Dermis lymphatic vessel endothelial cell (primary cell): Measurements from ENCODE around the gene ATP6V1G1. TPM values are rescaled to one million over a fixed set of nuclear protein-coding genes. Genes with fewer than 3 reads are reported as not detected.

Experiments used
- total RNA-seq: library from RNA; depleted of rRNA; stranded (reverse); fragments of >200 nt; gene quantifications from 2 replicates; pipeline ENCODE4 v1.2.1, GENCODE V29; 2014

Gene ATP6V1G1, protein sequence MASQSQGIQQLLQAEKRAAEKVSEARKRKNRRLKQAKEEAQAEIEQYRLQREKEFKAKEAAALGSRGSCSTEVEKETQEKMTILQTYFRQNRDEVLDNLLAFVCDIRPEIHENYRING
- total RNA-seq: 135 and 144 TPM in 2 replicates

DNA sequence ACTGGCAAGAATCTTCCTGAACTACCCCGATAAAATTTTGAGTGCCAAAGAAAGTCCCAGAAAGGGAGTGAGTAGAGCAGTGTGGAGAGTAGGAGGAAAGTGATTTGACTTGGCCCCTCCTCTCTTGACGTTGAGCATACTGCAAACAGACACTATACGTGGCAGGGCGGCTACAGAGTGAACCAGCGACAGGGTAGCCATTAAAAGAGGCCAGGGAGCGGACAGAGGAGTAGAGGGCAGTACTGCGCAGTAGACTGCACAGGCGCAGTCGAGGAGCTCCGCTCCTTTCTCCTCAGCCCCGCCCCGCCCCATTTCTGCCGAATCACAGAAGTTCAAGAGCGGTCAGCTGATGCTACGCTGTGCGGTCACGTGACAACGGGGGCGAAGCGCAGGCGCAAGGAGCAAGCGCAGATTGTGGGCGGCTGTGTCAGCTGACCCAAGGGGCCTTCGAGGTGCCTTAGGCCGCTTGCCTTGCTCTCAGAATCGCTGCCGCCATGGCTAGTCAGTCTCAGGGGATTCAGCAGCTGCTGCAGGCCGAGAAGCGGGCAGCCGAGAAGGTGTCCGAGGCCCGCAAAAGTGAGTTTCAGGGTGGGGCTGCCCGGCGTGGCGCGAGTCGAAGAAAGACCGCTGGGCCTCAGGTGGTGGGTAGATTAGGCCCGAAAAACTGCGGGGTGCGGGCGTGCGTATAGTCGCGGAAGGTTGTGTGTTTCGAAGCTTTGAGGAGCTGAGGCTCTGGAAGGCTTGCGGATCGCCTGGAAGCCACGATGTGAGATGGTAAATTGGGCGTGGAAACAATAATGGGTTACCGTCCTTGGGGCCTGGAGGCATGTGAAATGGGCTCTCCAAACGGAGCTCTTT lies at the start of gene ATP6V1G1:
TSS of gene ATP6V1G1 (plus strand) at position 425 of the 858 bp plus-strand sequence. CDS start at position 495, 70 bp downstream.

Other genes with a start within 250 kb of the ATP6V1G1 start
- gene AKNA, start 199.8 kb upstream of the ATP6V1G1 start, total RNA-seq: 0.43 and 0.77 TPM in 2 replicates
- 0.22 and 0.34 TPM in 2 replicates for gene WHRN, start 82.3 kb upstream of the ATP6V1G1 start, total RNA-seq
- 4.9 and 6.6 TPM in 2 replicates for gene TMEM268, start 23.5 kb downstream of the ATP6V1G1 start, total RNA-seq
- gene TEX53, start 70.0 kb downstream of the ATP6V1G1 start, total RNA-seq: not detected in 2 replicates
- not detected in 2 replicates for gene TEX48, start 94.4 kb downstream of the ATP6V1G1 start, total RNA-seq
- 0.26 and 0.76 TPM in 2 replicates for gene TNFSF15, start 218.3 kb downstream of the ATP6V1G1 start, total RNA-seq